Muscle layer of duodenum (tissue), 2 donors: Measurements from ENCODE around the gene DRP2.

Source experiments
- H3K27ac ChIP-seq: one replicate; pipeline ENCODE4 v1.7.0; 2013; ENCODE audit warnings: mild to moderate bottlenecking, low read length
- H3K27me3 ChIP-seq: one replicate; pipeline ENCODE4 v1.7.0; 2013; ENCODE audit warnings: low read depth, mild to moderate bottlenecking, control low read depth, low read length
- H3K36me3 ChIP-seq, 2 donors: one replicate each; pipeline ENCODE4 v1.7.0; 2013; ENCODE audit warnings: low read length in 2 of 2, control low read depth in 1 of 2, mild to moderate bottlenecking in 1 of 2; ENCODE audit not compliant: insufficient read depth in 2 of 2, control insufficient read depth in 1 of 2
- H3K4me1 ChIP-seq, 2 donors: one replicate each; pipeline ENCODE4 v1.7.0; 2013; ENCODE audit warnings: low read length in 2 of 2, mild to moderate bottlenecking in 2 of 2, control low read depth in 1 of 2, moderate library complexity in 1 of 2; ENCODE audit not compliant: insufficient read depth in 2 of 2, control insufficient read depth in 1 of 2
- H3K4me3 ChIP-seq, 2 donors: one replicate each; pipeline ENCODE4 v1.7.0; 2013; ENCODE audit warnings: low read length in 2 of 2, low read depth in 1 of 2, mild to moderate bottlenecking in 1 of 2
- H3K9me3 ChIP-seq, 2 donors: one replicate each; pipeline ENCODE4 v1.7.0; 2013; ENCODE audit warnings: low read length in 2 of 2, control low read depth in 1 of 2, mild to moderate bottlenecking in 1 of 2; ENCODE audit not compliant: control insufficient read depth in 1 of 2
- donor health status: healthy.

The DRP2 gene

DNA sequence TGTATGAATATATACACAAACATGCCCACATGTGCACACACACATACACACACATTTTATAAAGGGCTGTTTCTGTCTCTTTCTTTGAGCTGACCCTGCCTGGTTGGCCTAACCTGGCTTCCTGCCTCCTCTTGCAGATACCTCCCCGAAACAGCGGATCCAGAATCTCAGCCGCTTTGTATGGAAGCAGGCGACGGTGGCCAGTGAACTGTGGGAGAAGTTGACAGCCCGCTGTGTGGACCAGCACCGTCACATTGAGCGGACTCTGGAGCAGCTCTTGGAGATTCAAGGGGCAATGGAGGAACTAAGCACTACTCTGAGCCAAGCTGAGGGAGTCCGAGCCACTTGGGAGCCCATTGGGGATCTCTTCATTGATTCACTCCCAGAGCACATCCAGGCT, 21.9 kb downstream of the DRP2 start:
- Histone ChIP-seq H3K27me3 (no peaks in the 10 kb centered on the region), H3K9me3 (no peaks in the 10 kb centered on the region), H3K36me3 (no peaks in the 10 kb centered on the region), H3K4me1 (no peaks in the 10 kb centered on the region), H3K27ac (no peak overlapping the region), H3K4me3 (no peak overlapping the region)

DNA sequence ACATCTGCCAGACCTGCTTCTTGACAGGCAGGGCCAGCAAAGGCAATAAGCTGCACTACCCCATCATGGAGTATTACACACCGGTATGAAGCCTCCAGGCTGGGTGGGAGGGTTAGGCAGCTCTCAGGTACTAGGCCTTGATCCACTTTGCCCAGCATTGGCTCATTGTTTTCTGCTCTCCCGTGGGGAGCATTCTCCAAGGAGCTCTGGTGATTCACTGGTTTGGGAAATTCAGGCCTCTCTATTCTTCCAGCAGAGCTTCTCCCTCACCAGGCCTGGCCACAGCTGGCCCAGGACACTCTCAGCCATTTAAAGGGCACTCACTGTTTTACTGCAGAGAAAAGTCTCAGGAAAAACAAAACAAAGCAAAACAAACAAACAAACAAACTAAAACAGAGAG, 33.0 kb downstream of the DRP2 start:
- H3K27ac ChIP-seq: no peak overlapping the region
- no peaks in the 10 kb centered on the region for H3K36me3 ChIP-seq
- H3K27me3 ChIP-seq: no peaks in the 10 kb centered on the region
- H3K4me3 ChIP-seq: no peak overlapping the region
- no peaks in the 10 kb centered on the region for H3K9me3 ChIP-seq
- no peaks in the 10 kb centered on the region for H3K4me1 ChIP-seq

GRCh38 chrX:101257448-101258258, 38.1 kb downstream of the DRP2 start:
- no peak overlapping the region for H3K27ac ChIP-seq
- H3K9me3 ChIP-seq: no peaks in the 10 kb centered on the region
- no peak overlapping the region for H3K4me3 ChIP-seq
- H3K27me3 ChIP-seq: no peaks in the 10 kb centered on the region
- H3K36me3 ChIP-seq: no peaks in the 10 kb centered on the region
- H3K4me1 ChIP-seq: no peaks in the 10 kb centered on the region

DNA sequence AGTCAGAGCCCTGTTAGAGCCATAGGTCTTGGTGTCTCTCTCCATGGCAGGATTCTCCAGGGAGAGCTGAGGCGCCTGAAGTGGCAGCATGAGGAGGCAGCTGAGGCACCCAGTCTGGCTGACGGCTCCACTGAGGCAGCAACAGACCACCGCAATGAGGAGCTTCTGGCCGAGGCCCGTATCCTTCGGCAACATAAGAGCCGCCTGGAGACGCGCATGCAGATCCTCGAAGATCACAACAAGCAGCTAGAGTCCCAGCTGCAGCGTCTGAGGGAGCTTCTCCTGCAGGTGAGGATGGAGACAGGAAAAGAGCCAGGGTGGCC, 38.6 kb downstream of the DRP2 start:
- H3K4me1 ChIP-seq: no peaks in the 10 kb centered on the region
- H3K4me3 ChIP-seq: no peak overlapping the region
- no peaks in the 10 kb centered on the region for H3K36me3 ChIP-seq
- H3K27ac ChIP-seq: no peak overlapping the region
- H3K9me3 ChIP-seq: no peaks in the 10 kb centered on the region
- no peaks in the 10 kb centered on the region for H3K27me3 ChIP-seq

GRCh38 chrX:101260435-101260834, 40.8 kb downstream of the DRP2 start:
- H3K36me3 ChIP-seq: no peaks in the 10 kb centered on the region
- no peaks in the 10 kb centered on the region for H3K27me3 ChIP-seq
- no peak overlapping the region for H3K27ac ChIP-seq
- no peaks in the 10 kb centered on the region for H3K4me1 ChIP-seq
- H3K9me3 ChIP-seq: no peaks in the 10 kb centered on the region
- H3K4me3 ChIP-seq: no peak overlapping the region

DNA sequence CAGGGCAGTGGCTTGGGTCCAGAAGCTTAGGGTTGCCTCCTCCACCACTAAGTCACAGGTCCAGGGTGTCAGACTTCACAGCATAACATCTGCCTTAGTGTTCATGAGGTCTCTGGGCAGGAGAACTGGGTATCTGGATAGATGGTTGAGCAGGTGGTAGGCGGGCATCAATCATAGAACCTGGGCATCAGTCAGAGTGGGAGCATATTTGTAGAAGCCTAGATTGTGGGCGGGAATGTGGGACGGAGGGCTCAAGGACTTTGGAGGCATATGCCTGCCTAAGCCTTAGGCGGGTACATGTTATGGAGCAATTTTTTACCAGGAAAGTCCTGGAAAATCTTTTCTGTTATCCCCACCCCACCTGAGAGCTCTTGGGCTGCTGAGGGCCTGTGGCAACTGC, 43.0 kb downstream of the DRP2 start:
- Histone ChIP-seq H3K36me3 (no peaks in the 10 kb centered on the region), H3K27me3 (no peaks in the 10 kb centered on the region), H3K27ac (no peak overlapping the region), H3K4me3 (no peak overlapping the region), H3K4me1 (no peaks in the 10 kb centered on the region), H3K9me3 (no peaks in the 10 kb centered on the region)

- H3K27ac ChIP-seq: no peak overlapping the region
- no peaks in the 10 kb centered on the region for H3K9me3 ChIP-seq
- no peaks in the 10 kb centered on the region for H3K27me3 ChIP-seq
- no peak overlapping the region for H3K4me3 ChIP-seq
- no peaks in the 10 kb centered on the region for H3K4me1 ChIP-seq
- H3K36me3 ChIP-seq: no peaks in the 10 kb centered on the region
Observed at GRCh38 chrX:101263766-101264165, 44.2 kb downstream of the DRP2 start.

- Histone ChIP-seq H3K9me3 (no peaks in the 10 kb centered on the region), H3K4me1 (no peaks in the 10 kb centered on the region), H3K27ac (no peak overlapping the region), H3K4me3 (no peak overlapping the region), H3K36me3 (no peaks in the 10 kb centered on the region), H3K27me3 (no peaks in the 10 kb centered on the region)
Observed at GRCh38 chrX:101265869-101266428, 46.4 kb downstream of the DRP2 start.

DNA sequence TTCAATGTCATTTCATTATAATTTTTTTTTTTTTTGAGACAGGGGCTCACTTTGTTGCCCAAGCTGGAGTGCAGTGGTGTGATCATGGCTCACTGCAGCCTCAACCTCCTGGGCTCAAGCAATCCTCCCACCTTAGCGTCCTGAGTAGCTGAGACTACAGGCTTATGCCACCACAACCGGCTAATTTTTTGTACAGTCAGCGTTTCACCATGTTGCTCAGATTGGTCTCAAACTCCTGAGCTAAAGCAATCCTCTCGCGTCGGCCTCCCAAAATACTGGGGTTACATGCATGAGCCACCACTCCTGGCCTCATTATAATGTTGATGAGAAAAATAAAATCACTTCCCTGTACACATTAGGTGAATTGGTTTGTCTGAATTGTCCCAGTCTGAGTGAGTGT, 54.6 kb downstream of the DRP2 start:
- H3K9me3 ChIP-seq: no peaks in the 10 kb centered on the region
- no peaks in the 10 kb centered on the region for H3K4me1 ChIP-seq
- no peaks in the 10 kb centered on the region for H3K27me3 ChIP-seq
- H3K36me3 ChIP-seq: no peaks in the 10 kb centered on the region
- H3K4me3 ChIP-seq: no peak overlapping the region
- H3K27ac ChIP-seq: no peak overlapping the region

- H3K9me3 ChIP-seq: no peaks in the 10 kb centered on the region
- no peaks in the 10 kb centered on the region for H3K27me3 ChIP-seq
- H3K4me1 ChIP-seq: no peaks in the 10 kb centered on the region
- H3K27ac ChIP-seq: no peak overlapping the region
- H3K36me3 ChIP-seq: no peaks in the 10 kb centered on the region
- no peak overlapping the region for H3K4me3 ChIP-seq
Observed at GRCh38 chrX:101276238-101276637, 56.7 kb downstream of the DRP2 start.

DNA sequence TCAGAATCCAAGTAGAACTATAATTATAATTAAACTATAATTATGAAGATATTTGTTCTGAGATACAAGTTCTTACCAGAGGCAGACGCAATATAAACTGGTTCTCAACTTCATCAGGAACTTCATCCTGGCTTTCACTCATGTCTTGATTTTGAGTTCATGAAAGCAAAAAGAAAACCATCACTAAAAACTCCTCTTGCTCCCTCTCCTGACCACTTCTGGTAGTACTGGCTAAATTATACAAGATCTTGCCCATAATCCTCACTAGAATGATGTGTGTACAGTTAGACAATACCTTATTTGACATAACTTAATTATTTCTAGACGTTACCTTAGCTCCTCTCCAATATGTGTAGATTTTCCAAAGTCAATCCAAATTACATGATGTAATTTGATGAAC, 67.8 kb downstream of the DRP2 start:
- Histone ChIP-seq H3K4me3 (no peak overlapping the region), H3K36me3 (no peaks in the 10 kb centered on the region), H3K9me3 (no peaks in the 10 kb centered on the region), H3K27ac (no peak overlapping the region), H3K4me1 (no peaks in the 10 kb centered on the region), H3K27me3 (no peaks in the 10 kb centered on the region)
